Ureter (tissue), 1 donor: ENCODE measurements around the gene GABARAP. TPM values are rescaled to one million over a fixed set of nuclear protein-coding genes. Genes with fewer than 3 reads are reported as not detected.

Source experiments
- DNase-seq: peaks from one replicate; pipeline ENCODE4 v3.0.0-alpha.2; 2020; ENCODE audit warnings: low spot score
- total RNA-seq: library from RNA; stranded (reverse); gene quantifications from one replicate; pipeline ENCODE4 v1.2.4, GENCODE V29; 2023
- donor health status: DM: yes; HTN: yes; CAD: no.

GABARAP gene
- total RNA-seq, 1 donor from 2014 or later: 453 TPM

- DNase-seq: no peak
Measured at GRCh38 chr17:7222093-7222971, 19.9 kb downstream of the GABARAP start.

GRCh38 chr17:7221278-7222092 is 20.8 kb downstream of the GABARAP start:
- no peak for DNase-seq

GRCh38 chr17:7220593-7221277 is 21.5 kb downstream of the GABARAP start:
- DNase-seq: no peak

GRCh38 chr17:7219812-7220592 is 22.2 kb downstream of the GABARAP start, which contains the start of the genes ACADVL and DLG4:
Gene ACADVL, plus strand, starts transcription at chr17:7219938. Its CDS starts 47 bp downstream, at chr17:7219985.
Gene DLG4, minus strand, starts transcription at chr17:7219836.
- peak; percentile 92 for DNase-seq

GRCh38 chr17:7219229-7219811 is 22.9 kb downstream of the GABARAP start:
- no peak for DNase-seq

- DNase-seq: no peak
Measured at GRCh38 chr17:7218758-7219157, 23.5 kb downstream of the GABARAP start.

- DNase-seq: no peak
Measured at GRCh38 chr17:7218166-7218565, 24.1 kb downstream of the GABARAP start.

GRCh38 chr17:7217113-7217987 is 24.9 kb downstream of the GABARAP start:
- peak; percentile 78 for DNase-seq

- DNase-seq: no peak
Measured at GRCh38 chr17:7216242-7217112, 25.8 kb downstream of the GABARAP start.

GRCh38 chr17:7215652-7216180 is 26.5 kb downstream of the GABARAP start:
- no peak for DNase-seq

- no peak for DNase-seq
Measured at GRCh38 chr17:7215136-7215638, 27.1 kb downstream of the GABARAP start.

GRCh38 chr17:7214300-7215135 is 27.7 kb downstream of the GABARAP start:
- peak; percentile 99 for DNase-seq

- no peak for DNase-seq
Measured at GRCh38 chr17:7213895-7214299, 28.4 kb downstream of the GABARAP start.

- no peak for DNase-seq
Measured at GRCh38 chr17:7211491-7212273, 30.6 kb downstream of the GABARAP start.

GRCh38 chr17:7208754-7209460 is 33.3 kb downstream of the GABARAP start:
- no peak for DNase-seq

- DNase-seq: no peak
Measured at GRCh38 chr17:7208027-7208571, 34.1 kb downstream of the GABARAP start.
